Astrocyte of the hippocampus (primary cell): ENCODE results near the gene C6orf89.

Source experiments
- DNase-seq: peaks from one replicate; pipeline ENCODE4 v3.0.0; 2011; ENCODE audit warnings: low read depth, low spot score

C6orf89 gene

DNA sequence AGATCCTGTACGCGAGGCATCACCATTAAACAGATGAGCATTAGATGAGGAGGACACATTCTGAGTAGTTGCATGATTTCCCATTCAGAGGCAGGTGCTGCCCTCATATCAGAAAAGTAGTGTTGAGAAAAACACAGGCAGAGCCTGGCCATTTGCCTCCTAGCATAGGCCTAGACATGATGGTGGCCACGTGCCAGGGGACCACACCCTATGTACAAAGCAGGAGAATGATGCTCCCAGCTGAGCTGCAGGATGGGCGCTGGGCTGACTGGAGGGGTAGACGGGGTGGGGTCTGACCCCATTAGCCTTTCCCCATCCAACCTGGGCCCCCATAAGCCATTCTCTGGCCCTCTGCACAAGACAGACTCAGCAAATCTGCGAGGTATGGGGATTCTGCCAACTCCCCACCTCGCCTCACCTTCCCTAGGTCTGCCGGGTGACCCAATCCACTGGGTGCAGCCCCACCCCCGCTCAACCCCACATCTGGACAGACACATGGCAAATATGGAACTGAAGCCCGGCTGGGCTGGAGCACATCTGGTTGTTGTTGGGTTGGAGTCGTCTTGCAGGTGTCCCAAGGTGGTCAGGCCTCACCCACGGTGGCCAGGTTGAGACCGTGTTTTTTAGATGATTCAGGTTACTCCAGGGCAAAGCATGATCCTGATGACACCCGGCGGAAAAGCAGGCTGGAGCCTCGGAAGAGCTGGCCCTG lies 82.7 kb downstream of the C6orf89 start:
- DNase-seq, result no peak

DNA sequence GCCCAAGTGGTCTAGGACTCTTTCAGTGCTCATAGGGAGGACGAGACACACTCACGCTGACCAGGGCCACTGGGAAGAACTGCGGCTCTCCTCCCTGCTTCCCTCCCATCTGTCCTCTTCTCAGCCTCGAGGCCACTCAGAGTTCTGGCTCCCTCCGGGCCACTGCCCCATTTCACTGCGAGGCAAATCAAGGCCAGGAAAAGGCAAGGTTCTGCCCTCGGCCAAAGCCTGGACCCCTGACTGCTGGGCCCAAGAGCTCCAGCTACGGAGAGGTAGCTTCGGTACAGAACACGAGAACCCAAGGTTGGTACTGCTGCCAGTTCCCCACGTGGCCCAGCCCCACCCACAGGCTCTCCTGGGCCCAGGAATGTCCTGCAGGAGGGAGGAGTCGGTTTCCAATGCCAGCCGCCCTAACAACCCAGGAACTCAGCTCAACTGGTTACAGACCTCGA lies 83.5 kb downstream of the C6orf89 start:
- DNase-seq, result no peak

DNA sequence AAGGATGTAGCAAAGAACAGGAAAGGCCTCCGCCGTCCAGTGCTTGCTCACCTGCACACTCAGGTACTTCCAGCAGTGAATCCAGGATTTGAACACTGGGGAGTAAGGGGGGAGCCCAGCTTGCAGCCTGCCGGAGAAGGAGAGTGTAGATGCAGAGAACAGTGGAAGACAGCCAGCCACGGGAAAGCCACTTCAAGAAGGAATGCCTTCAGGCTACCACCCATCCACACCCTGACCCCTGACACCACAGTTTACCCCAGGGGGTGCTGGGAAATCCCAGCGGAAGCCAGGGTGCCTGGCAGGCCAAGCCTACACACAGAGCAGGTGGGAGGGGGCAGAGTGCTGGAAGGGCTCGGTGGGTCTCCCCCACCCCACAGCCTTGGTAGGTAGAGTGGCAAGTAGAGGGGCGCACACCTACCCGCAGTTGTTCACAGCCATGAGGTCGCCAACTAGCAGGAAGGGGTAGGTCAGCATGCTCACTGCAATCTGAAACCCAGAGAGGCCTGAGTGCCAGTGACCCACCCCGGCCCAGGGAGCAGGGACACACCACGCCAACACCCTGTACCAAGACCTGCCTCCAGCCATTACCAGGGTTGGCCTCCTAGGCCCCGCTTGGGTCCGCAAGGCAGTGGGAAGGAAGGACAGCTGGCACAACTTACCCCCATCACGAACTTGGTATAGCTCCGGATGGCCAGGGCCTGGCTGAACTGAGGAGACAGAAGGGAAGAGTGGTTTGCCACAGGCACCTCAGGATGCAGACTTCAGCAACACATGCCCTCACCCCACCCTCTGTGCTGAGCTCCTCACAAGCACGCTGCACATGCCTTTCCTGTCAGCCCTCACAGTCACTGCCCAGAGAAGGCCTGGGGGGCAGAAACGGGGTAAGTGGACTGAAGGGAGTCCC lies 84.5 kb downstream of the C6orf89 start:
- DNase-seq, result no peak

- no peak for DNase-seq
Measured at GRCh38 chr6:36970892-36971842, 85.4 kb downstream of the C6orf89 start.

DNA sequence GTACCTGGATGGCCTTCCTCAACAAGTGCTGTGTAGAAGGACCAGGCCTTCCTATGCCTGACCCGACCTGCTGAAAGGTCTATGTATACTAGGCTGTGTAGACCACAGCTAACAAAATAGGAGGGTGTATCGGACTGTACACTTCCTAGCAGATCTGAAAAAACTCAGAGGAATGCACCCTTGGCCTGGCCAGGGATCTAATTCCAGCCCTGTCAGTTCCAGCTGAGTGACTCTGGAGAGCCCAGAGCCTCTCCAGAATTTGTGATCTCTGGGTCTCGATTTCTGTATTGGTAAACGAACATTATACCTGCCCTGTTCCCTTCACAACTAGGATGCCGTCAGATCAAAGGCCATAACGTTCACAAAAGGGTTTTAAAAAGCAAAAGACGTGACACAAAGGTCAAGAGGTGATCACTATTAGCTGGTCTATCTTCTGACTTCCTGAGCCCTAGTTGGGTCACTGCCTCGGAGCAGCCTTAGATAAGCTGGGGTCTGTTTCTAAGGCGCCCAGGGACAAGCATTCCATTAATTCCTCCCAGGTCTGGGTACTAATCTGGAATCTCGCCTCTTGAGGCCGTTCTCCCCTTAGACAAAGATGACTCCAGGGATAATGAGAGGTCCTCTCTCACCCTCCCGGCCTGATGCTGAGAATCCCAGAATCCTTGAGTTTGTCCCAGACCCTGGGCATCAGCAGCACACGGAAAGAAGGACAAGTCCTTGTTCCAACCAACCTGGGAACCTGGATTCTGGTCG lies 86.3 kb downstream of the C6orf89 start:
- DNase-seq, result no peak

- no peak for DNase-seq
Measured at GRCh38 chr6:36973190-36973589, 87.4 kb downstream of the C6orf89 start.

GRCh38 chr6:36973647-36974046 lies 87.9 kb downstream of the C6orf89 start:
- DNase-seq, result no peak

DNA sequence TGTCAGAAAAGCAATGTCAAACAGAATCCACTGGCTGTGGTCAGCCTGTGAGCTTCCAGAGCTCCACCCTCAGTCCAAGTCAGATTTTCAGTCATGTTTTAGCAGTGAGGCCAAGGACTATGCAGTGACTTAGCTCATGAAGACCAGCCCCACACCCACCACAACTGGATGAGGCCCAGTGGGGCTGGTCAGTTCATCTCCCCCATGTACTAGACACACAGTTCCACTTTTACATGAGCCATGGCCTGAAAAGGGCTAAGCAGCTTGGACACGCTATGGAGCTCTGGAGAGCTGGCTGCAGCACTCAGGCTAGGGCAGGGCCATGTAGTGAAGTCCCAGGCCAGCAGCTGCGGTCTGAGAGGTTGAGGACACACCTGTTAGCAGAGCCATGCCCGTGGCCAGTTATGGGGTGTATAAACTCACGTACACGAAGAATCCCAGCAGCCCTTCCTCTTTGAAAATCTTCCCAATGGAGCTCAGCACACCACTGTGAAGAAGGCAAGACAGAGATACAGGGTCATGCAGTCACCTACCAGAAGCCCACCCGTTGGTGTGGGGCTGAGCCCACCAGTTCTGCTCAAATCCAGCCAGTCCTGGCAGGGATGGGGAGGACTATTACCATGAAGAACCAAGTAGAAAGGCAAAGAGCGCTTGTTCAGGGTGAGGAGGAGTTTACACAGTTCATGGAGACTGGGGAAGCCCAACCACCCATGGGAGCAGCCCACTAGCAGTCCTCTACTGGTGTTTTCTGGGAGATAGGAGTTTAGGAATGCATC lies 89.7 kb downstream of the C6orf89 start:
- DNase-seq, result no peak

- DNase-seq, result no peak
Measured at GRCh38 chr6:36976007-36976264, 90.2 kb downstream of the C6orf89 start.

GRCh38 chr6:36976509-36976908 lies 90.8 kb downstream of the C6orf89 start:
- no peak for DNase-seq

- no peak for DNase-seq
Measured at GRCh38 chr6:36976931-36977330, 91.2 kb downstream of the C6orf89 start.

- DNase-seq, result peak; percentile 16
Measured at GRCh38 chr6:36977470-36977941, 91.8 kb downstream of the C6orf89 start.
